Smooth muscle cell (in vitro differentiated cells): Measurements from ENCODE around the gene RGS7BP. TPM values are rescaled to one million over a fixed set of nuclear protein-coding genes. Genes with fewer than 3 reads are reported as not detected.

Experiments used
- DNase-seq: peaks from one replicate; lab custom pipeline; 2025; ENCODE audit not compliant: unreplicated experiment; lab: John Stamatoyannopoulos, UW
- H2AFZ ChIP-seq: fragments of 200-600 bp; sonication (generic); 2 replicates; pipeline ENCODE4 v1.6.0; 2016; ENCODE audit warnings: antibody characterized with exemption, low read depth, mild to moderate bottlenecking
- H3F3A ChIP-seq: fragments of 200-600 bp; sonication (generic); 2 replicates; pipeline ENCODE4 v1.6.0; 2017; ENCODE audit warnings: antibody characterized with exemption, low read depth
- H3K27ac ChIP-seq: fragments of 200-600 bp; sonication (generic); 2 replicates; pipeline ENCODE4 v1.5.1; 2016; ENCODE audit warnings: low read depth, mild to moderate bottlenecking
- H3K27me3 ChIP-seq: fragments of 200-600 bp; sonication (generic); 2 replicates; pipeline ENCODE4 v1.6.1; 2016; ENCODE audit warnings: low read depth, mild to moderate bottlenecking
- H3K36me3 ChIP-seq: fragments of 200-600 bp; sonication (generic); 2 replicates; pipeline ENCODE4 v1.5.1; 2016; ENCODE audit warnings: low read depth
- H3K4me1 ChIP-seq: fragments of 200-600 bp; sonication (generic); 2 replicates; pipeline ENCODE4 v1.5.1; 2016; ENCODE audit warnings: low read depth
- H3K4me2 ChIP-seq: fragments of 200-600 bp; sonication (generic); 2 replicates; pipeline ENCODE4 v1.6.0; 2016; ENCODE audit warnings: mild to moderate bottlenecking
- H3K4me3 ChIP-seq: fragments of 200-600 bp; sonication (generic); 2 replicates; pipeline ENCODE4 v1.5.1; 2016; ENCODE audit warnings: mild to moderate bottlenecking
- H3K79me2 ChIP-seq: fragments of 200-600 bp; sonication (generic); 2 replicates; pipeline ENCODE4 v1.6.0; 2016; ENCODE audit warnings: low read depth, mild to moderate bottlenecking
- H3K9ac ChIP-seq: fragments of 200-600 bp; sonication (generic); 2 replicates; pipeline ENCODE4 v1.6.0; 2016; ENCODE audit warnings: low read depth
- H3K9me3 ChIP-seq: fragments of 200-600 bp; sonication (generic); replicated peaks from 2 replicates; pipeline ENCODE4 v1.5.1; 2016; ENCODE audit warnings: low read depth
- H4K20me1 ChIP-seq: fragments of 200-600 bp; sonication (generic); 2 replicates; pipeline ENCODE4 v1.6.0; 2016; ENCODE audit warnings: low read depth
- WGBS: methylation state at CpG from one replicate; pipeline ENCODE4 v1.1.7; 2016; ENCODE audit warnings: low lambda C conversion rate; 5-methylcytosine and 5-hydroxymethylcytosine counted together
- polyA plus RNA-seq: library from polyadenylated mRNA; unstranded; fragments of >200 nt; fragmentation: Nextera tagmentation; extraction: Ambion mirVana; gene quantifications from 2 replicates; pipeline ENCODE4 v1.2.1, GENCODE V29; 2016
- total RNA-seq: library from RNA; depleted of rRNA; stranded (reverse); fragments of >200 nt; gene quantifications from 2 replicates; pipeline ENCODE4 v1.2.3, GENCODE V29; 2014
- TF ChIP-seq, protein P1 (sequence below): fragments of 200-600 bp; sonication (generic); IDR thresholded peaks from 2 replicates; pipeline ENCODE4 v1.5.1; 2017; ENCODE audit warnings: borderline replicate concordance, mild to moderate bottlenecking, antibody characterized with exemption; ENCODE audit not compliant: insufficient read depth, poor library complexity, severe bottlenecking

Gene RGS7BP
- total and polyA plus RNA-seq, 2 experiments from 2014 or later: not detected

DNA sequence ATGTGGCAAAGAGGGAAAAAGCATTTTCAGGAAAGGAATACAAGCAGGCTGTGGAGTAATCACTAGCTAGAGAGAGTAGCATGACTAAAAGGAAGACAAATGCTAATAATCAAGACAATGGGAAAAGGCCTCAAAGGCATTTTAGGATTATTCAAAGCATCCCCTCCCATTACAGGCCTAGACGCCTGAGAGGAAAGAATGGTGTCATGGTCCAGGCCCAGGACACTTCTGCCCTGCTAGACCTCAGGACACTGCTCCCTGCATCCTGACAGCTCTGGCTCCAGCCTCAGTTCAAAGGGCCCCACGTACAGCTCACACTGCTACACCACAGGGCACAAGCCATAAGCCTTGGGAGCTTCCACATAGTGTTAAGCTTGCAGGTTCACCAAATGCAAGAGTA, 143.7 kb downstream of the RGS7BP start:
- Histone ChIP-seq H2AFZ (no peak overlapping the region), H3K79me2 (no peaks in the 10 kb centered on the region), H3K36me3 (no peaks in the 10 kb centered on the region), H3K9me3 (no peaks in the 10 kb centered on the region), H4K20me1 (no peaks in the 10 kb centered on the region), H3K27ac (no peak overlapping the region), H3K4me2 (no peak overlapping the region), H3F3A (no peaks in the 10 kb centered on the region), H3K9ac (no peak overlapping the region), H3K4me1 (no peaks in the 10 kb centered on the region), H3K27me3 (no peaks in the 10 kb centered on the region), H3K4me3 (no peak overlapping the region)
- TF ChIP-seq, protein P1, sequence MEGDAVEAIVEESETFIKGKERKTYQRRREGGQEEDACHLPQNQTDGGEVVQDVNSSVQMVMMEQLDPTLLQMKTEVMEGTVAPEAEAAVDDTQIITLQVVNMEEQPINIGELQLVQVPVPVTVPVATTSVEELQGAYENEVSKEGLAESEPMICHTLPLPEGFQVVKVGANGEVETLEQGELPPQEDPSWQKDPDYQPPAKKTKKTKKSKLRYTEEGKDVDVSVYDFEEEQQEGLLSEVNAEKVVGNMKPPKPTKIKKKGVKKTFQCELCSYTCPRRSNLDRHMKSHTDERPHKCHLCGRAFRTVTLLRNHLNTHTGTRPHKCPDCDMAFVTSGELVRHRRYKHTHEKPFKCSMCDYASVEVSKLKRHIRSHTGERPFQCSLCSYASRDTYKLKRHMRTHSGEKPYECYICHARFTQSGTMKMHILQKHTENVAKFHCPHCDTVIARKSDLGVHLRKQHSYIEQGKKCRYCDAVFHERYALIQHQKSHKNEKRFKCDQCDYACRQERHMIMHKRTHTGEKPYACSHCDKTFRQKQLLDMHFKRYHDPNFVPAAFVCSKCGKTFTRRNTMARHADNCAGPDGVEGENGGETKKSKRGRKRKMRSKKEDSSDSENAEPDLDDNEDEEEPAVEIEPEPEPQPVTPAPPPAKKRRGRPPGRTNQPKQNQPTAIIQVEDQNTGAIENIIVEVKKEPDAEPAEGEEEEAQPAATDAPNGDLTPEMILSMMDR: no peak
- 79% methylated on average over 2 of the region's 2 CpGs for WGBS
- no peak for DNase-seq

DNA sequence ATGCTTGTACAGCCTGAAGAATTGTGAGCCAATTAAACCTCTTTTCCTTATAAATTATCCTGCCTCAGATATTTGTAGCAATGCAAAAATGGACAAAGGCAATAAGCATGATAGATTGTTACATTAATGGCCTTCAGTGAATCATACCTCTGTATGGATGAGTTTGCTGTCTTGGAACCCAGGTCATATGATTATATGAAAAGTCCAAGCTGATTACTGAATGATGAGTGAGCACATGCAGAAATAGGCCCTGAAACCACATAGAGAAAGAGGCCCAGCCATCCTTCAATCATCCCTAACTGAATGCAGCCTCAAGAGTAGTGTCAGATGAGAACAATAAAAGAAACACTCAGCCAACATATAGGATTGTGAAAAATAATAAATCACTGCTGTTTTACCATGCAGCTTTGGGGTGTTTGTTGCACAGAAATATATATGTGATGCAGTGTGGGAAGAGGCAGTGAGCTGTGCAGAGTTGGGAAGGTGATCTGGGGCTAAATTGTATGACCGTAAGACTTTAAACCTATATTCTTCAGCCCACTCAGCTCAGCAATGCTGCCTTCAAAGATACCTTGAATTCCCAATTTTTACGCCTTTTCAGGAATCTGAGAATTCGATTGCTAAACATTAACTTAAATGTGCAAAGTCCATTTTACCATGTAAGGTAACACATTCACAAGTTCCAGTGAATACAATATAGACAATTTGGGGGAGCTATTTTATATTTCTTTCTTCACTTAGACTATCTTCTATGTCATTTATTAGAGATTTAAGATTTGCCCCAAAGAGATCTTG, 148.1 kb downstream of the RGS7BP start:
- WGBS: 90% methylated on average over 3 of the region's 3 CpGs
- H3K9me3 ChIP-seq: no peaks in the 10 kb centered on the region
- no peak overlapping the region for H3K4me2 ChIP-seq

DNA sequence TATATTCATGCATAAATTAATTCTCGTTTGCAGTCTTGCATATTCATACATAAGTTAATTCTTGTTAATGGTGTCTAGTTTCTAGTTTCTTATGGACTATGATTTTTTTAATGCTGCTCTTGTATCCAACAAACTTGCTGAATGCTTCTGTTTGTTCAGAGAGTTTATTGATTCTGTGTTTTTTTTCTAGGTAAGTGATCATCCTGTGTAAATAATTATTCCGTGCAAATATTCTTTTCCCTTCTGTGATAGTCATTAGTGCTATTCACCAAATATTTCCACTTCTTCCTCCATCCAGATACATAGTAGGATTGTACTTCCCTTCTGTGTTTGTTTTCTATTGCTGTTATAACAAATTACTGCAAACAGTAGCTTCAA, 148.7 kb downstream of the RGS7BP start:
- 94% methylated on average over 2 of the region's 2 CpGs for WGBS
- H3K4me1 ChIP-seq: peaks cover 15% of the 10 kb centered on the region

More for the DNA sequence above, 148.1 kb downstream of the RGS7BP start:
- no peaks in the 10 kb centered on the region for H3F3A ChIP-seq
- DNase-seq: no peak
- no peaks in the 10 kb centered on the region for H3K27me3 ChIP-seq
- no peaks in the 10 kb centered on the region for H3K36me3 ChIP-seq
- TF ChIP-seq, protein P1: no peak
- H3K27ac ChIP-seq: no peak overlapping the region
- H4K20me1 ChIP-seq: no peaks in the 10 kb centered on the region
- no peak overlapping the region for H3K9ac ChIP-seq
- H3K4me3 ChIP-seq: no peak overlapping the region
- no peak overlapping the region for H2AFZ ChIP-seq
- no peaks in the 10 kb centered on the region for H3K79me2 ChIP-seq
- H3K4me1 ChIP-seq: peaks cover 14% of the 10 kb centered on the region

More for the DNA sequence above, 148.7 kb downstream of the RGS7BP start:
- no peaks in the 10 kb centered on the region for H3K27me3 ChIP-seq
- no peaks in the 10 kb centered on the region for H3K79me2 ChIP-seq
- no peak overlapping the region for H3K27ac ChIP-seq
- H3K4me3 ChIP-seq: no peak overlapping the region
- TF ChIP-seq, protein P1: no peak
- no peak overlapping the region for H3K9ac ChIP-seq
- H2AFZ ChIP-seq: no peak overlapping the region
- no peaks in the 10 kb centered on the region for H3K36me3 ChIP-seq
- no peaks in the 10 kb centered on the region for H3K9me3 ChIP-seq
- H4K20me1 ChIP-seq: no peaks in the 10 kb centered on the region
- DNase-seq: no peak
- no peaks in the 10 kb centered on the region for H3F3A ChIP-seq
- no peak overlapping the region for H3K4me2 ChIP-seq
